GM21723 (cell line): ENCODE measurements around the gene TAS2R3.

ENCODE experiments used
- ATAC-seq: cut with Tn5 transposase; IDR thresholded peaks from one replicate; pipeline ENCODE4 v1.9.1; 2021; ENCODE audit warnings: mild to moderate bottlenecking, moderate library complexity; ENCODE audit not compliant: unreplicated experiment

The TAS2R3 gene

GRCh38 chr7:141785706-141786552, 22.0 kb downstream of the TAS2R3 start:
- ATAC-seq, result no peak

- ATAC-seq, result no peak
Measured at GRCh38 chr7:141788296-141788695, 24.4 kb downstream of the TAS2R3 start.

DNA sequence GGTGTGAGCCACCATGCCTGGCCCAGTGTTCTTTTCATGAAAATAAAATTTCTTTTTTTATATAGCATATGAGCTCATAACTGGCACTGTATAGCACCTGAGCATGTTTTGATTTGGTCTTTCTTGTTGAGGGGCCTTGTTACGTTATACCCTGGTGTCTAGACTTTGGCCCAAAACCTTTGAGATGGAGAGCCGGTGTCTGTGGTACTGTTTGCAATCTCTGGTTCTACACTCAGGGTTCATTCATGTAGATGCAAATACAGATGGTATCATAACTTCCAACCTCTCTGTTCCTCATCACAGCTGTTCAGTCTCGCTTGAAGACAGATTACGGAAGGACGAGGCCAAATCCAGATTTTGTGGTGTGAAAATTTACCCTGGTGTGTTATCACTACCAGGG, 26.0 kb downstream of the TAS2R3 start, which contains the start of gene TAS2R5:
TAS2R5 (plus strand) TSS at position 301 of the 400 bp plus-strand sequence. CDS start 145 bp downstream, outside the sequence.
- no peak for ATAC-seq

DNA sequence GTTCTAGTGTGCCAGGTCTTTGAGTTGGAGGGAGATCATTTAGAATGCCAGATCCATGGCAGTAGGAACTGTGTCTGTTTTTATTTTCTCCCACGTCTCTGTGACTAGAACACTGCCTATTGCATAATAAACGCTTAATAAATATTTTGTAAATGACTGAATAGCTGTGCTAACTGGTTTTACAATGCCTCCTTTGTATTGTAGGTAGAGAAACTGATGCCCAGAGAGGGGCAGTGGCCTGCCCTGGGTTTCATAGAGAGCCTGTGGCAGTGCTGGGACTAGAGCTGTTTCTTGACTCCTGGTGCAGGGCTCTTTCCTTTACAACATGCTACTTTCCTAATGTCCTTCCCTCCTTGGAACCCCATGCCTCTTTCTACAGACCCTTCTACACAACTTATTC, 28.6 kb downstream of the TAS2R3 start:
- no peak for ATAC-seq
